Neural progenitor cell (in vitro differentiated cells): ENCODE measurements around the gene TRMO. TPM values are rescaled to one million over a fixed set of nuclear protein-coding genes. Genes with fewer than 3 reads are reported as not detected.
A peak's percentile ranks its signal among the peaks of the same experiment; 100 is the strongest.

Source experiments
- DNase-seq: peaks from one replicate; pipeline ENCODE4 v3.0.0-alpha.2; 2016; ENCODE audit warnings: low spot score
- H2AFZ ChIP-seq: fragments of 200-600 bp; sonication (generic); replicated peaks from 2 replicates; pipeline ENCODE4 v1.6.1; 2016; ENCODE audit warnings: antibody characterized with exemption
- H3F3A ChIP-seq: fragments of 200-600 bp; sonication (generic); 2 replicates; pipeline ENCODE4 v1.6.1; 2016; ENCODE audit warnings: antibody characterized with exemption, low read depth
- H3K27ac ChIP-seq: fragments of 200-600 bp; sonication (generic); 2 replicates; pipeline ENCODE4 v1.5.1; 2016; ENCODE audit warnings: mild to moderate bottlenecking
- H3K27me3 ChIP-seq: fragments of 200-600 bp; sonication (generic); 2 replicates; pipeline ENCODE4 v1.6.1; 2016; ENCODE audit warnings: mild to moderate bottlenecking, moderate library complexity
- H3K36me3 ChIP-seq: fragments of 200-600 bp; sonication (generic); 2 replicates; pipeline ENCODE4 v1.5.1; 2016
- H3K4me1 ChIP-seq: fragments of 200-600 bp; sonication (generic); 2 replicates; pipeline ENCODE4 v1.6.1; 2016; ENCODE audit warnings: mixed run types
- H3K4me2 ChIP-seq: fragments of 200-600 bp; sonication (generic); 2 replicates; pipeline ENCODE4 v1.6.1; 2016
- H3K4me3 ChIP-seq: fragments of 200-600 bp; sonication (generic); 2 replicates; pipeline ENCODE4 v1.5.1; 2016
- H3K79me2 ChIP-seq: fragments of 200-600 bp; sonication (generic); 2 replicates; pipeline ENCODE4 v1.6.1; 2016; ENCODE audit warnings: low read depth
- H3K9ac ChIP-seq: fragments of 200-600 bp; sonication (generic); 2 replicates; pipeline ENCODE4 v1.6.1; 2016
- H3K9me3 ChIP-seq: fragments of 200-600 bp; sonication (generic); 2 replicates; pipeline ENCODE4 v1.5.1; 2016; ENCODE audit warnings: low read depth
- H4K20me1 ChIP-seq: fragments of 200-600 bp; sonication (generic); 2 replicates; pipeline ENCODE4 v1.6.1; 2016; ENCODE audit warnings: low read depth
- H3K27ac Mint-ChIP-seq: 3 replicates; pipeline ENCODE4 v1.8.0; 2021; ENCODE audit warnings: mixed read lengths
- H3K27me3 Mint-ChIP-seq: 2 replicates; pipeline ENCODE4 v1.8.0; 2022; ENCODE audit warnings: low read depth, mild to moderate bottlenecking, inconsistent platforms, moderate library complexity, mixed read lengths; ENCODE audit not compliant: insufficient read depth
- H3K36me3 Mint-ChIP-seq: 3 replicates; pipeline ENCODE4 v1.8.0; 2021; ENCODE audit warnings: mixed read lengths
- H3K4me1 Mint-ChIP-seq: 3 replicates; pipeline ENCODE4 v1.8.0; 2021; ENCODE audit warnings: mixed read lengths
- H3K4me3 Mint-ChIP-seq: 3 replicates; pipeline ENCODE4 v1.8.0; 2021; ENCODE audit warnings: mild to moderate bottlenecking, moderate library complexity, mixed read lengths
- H3K9me3 Mint-ChIP-seq: 3 replicates; pipeline ENCODE4 v1.8.0; 2020; ENCODE audit warnings: mixed read lengths
- EZH2 ChIP-seq: fragments of 200-600 bp; sonication (generic); IDR thresholded peaks from 2 replicates; pipeline ENCODE4 v1.6.1; 2017; ENCODE audit warnings: antibody characterized with exemption, mild to moderate bottlenecking, moderate library complexity
- EZH2phosphoT487 ChIP-seq: fragments of 200-600 bp; sonication (generic); IDR thresholded peaks from 2 replicates; pipeline ENCODE4 v1.6.1; 2017; ENCODE audit warnings: antibody characterized with exemption
- small RNA-seq: library from RNA; depleted of rRNA; stranded (forward); fragments of <200 nt; gene quantifications from one replicate; pipeline ENCODE3, GENCODE V24; 2015
- total RNA-seq: library from RNA; depleted of rRNA; stranded (reverse); fragments of >200 nt; gene quantifications from 2 replicates; pipeline ENCODE4 v1.2.3, GENCODE V29; 2015; ENCODE audit warnings: low replicate concordance
- TF ChIP-seq, protein P1 (sequence below): fragments of 200-600 bp; sonication (generic); IDR thresholded peaks from 2 replicates; pipeline ENCODE4 v1.5.1; 2017; ENCODE audit warnings: antibody characterized with exemption, mild to moderate bottlenecking

TRMO gene
- total RNA-seq, 1 donor from 2014 or later, result 5.7 TPM

DNA sequence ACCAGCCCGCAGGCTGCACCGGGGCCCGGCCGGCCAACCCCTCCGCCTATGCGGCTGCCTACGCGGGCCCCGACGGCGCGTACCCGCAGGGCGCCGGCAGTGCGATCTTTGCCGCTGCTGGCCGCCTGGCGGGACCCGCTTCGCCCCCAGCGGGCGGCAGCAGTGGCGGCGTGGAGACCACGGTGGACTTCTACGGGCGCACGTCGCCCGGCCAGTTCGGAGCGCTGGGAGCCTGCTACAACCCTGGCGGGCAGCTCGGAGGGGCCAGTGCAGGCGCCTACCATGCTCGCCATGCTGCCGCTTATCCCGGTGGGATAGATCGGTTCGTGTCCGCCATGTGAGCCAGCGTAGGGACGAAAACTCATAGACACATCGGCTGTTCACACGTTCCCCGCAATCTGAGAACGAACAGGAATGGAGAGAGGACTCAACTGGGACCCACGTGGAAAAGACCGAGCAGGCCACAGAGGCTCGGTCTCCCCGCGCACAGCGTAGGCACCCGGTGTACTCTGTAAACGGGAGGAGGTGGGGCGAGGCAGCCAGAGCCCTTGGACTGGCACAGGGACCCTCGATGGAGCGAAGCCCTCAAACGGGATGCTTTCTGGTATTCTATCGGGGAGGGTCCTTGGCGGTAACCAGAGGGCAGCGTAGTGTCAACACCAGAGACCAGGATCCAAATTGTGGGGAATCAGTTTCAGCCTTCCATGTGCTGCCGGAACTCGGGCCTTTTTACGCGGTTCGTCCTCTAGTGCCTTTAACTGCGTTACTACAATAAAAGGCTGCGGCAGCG lies 67.4 kb downstream of the TRMO start:
- H2AFZ ChIP-seq, result no peak overlapping the region
- H3K4me3 ChIP-seq, result no peak overlapping the region
- H3K27ac Mint-ChIP-seq, result no peak overlapping the region
- DNase-seq, result no peak
- peaks cover 100% of the 10 kb centered on the region for H3K27me3 ChIP-seq
- H3K9ac ChIP-seq, result no peak overlapping the region
- H3K4me3 Mint-ChIP-seq, result no peak overlapping the region
- no peak overlapping the region for H3K4me2 ChIP-seq
- TF ChIP-seq, protein P1, sequence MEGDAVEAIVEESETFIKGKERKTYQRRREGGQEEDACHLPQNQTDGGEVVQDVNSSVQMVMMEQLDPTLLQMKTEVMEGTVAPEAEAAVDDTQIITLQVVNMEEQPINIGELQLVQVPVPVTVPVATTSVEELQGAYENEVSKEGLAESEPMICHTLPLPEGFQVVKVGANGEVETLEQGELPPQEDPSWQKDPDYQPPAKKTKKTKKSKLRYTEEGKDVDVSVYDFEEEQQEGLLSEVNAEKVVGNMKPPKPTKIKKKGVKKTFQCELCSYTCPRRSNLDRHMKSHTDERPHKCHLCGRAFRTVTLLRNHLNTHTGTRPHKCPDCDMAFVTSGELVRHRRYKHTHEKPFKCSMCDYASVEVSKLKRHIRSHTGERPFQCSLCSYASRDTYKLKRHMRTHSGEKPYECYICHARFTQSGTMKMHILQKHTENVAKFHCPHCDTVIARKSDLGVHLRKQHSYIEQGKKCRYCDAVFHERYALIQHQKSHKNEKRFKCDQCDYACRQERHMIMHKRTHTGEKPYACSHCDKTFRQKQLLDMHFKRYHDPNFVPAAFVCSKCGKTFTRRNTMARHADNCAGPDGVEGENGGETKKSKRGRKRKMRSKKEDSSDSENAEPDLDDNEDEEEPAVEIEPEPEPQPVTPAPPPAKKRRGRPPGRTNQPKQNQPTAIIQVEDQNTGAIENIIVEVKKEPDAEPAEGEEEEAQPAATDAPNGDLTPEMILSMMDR, result no peak
- TF ChIP-seq EZH2phosphoT487 (peak; percentile 99), EZH2 (peak; percentile 99)
- H3K4me1 ChIP-seq, result peaks cover 22% of the 10 kb centered on the region
- H3K79me2 ChIP-seq, result no peaks in the 10 kb centered on the region
- no peaks in the 10 kb centered on the region for H3K36me3 ChIP-seq
- peaks cover 25% of the 10 kb centered on the region for H3F3A ChIP-seq
- H3K36me3 Mint-ChIP-seq, result no peaks in the 10 kb centered on the region
- no peak overlapping the region for H3K27ac ChIP-seq
- no peaks in the 10 kb centered on the region for H3K9me3 Mint-ChIP-seq
- peaks cover 92% of the 10 kb centered on the region for H4K20me1 ChIP-seq
- H3K27me3 Mint-ChIP-seq, result peaks cover 85% of the 10 kb centered on the region
- H3K9me3 ChIP-seq, result no peaks in the 10 kb centered on the region
- peaks cover 8% of the 10 kb centered on the region for H3K4me1 Mint-ChIP-seq

Small RNA genes lying within 50 kb of the gene (small RNA-seq; reads per million reads assigned to genes)
- not detected for gene RF00019

Other genes with a start within 250 kb of the TRMO start
- 6.4 and 9.2 TPM in 2 replicates for gene XPA, start 225.2 kb downstream of the TRMO start, total RNA-seq
- not detected in 2 replicates for gene FOXE1, start 69.3 kb downstream of the TRMO start, total RNA-seq
- not detected in 2 replicates for gene HEMGN, start 15.7 kb upstream of the TRMO start, total RNA-seq
- 15.1 and 19.6 TPM in 2 replicates for gene ANP32B, start 60.8 kb upstream of the TRMO start, total RNA-seq
- gene NANS, start 134.2 kb upstream of the TRMO start, total RNA-seq, result 13.0 and 17.0 TPM in 2 replicates
- gene TRIM14, start 196.7 kb upstream of the TRMO start, total RNA-seq, result 0.17 and 2.7 TPM in 2 replicates